Epithelial cell of esophagus (primary cell): ENCODE measurements around the gene PTPRE.

Source experiments
- DNase-seq: peaks from one replicate; pipeline ENCODE4 v3.0.0; 2010; ENCODE audit warnings: low read depth
- H3K4me3 ChIP-seq: 2 replicates; pipeline ENCODE4 v1.5.1; 2011; ENCODE audit warnings: mild to moderate bottlenecking, low read length, control low read depth
- CTCF ChIP-seq: IDR thresholded peaks from 2 replicates; pipeline ENCODE4 v1.5.1; 2011; ENCODE audit warnings: low read depth, mild to moderate bottlenecking, low read length, control low read depth, inconsistent platforms; ENCODE audit not compliant: insufficient read depth; ENCODE audit errors: missing control alignments

PTPRE gene

GRCh38 chr10:127899766-127900387 lies 7.0 kb upstream of the PTPRE start:
- no peak overlapping the region for H3K4me3 ChIP-seq
- no peak for DNase-seq
- no peak for TF ChIP-seq CTCF

- no peak overlapping the region for H3K4me3 ChIP-seq
- no peak for DNase-seq
- no peak for TF ChIP-seq CTCF
These were observed 3.1 kb upstream of the PTPRE start for GRCh38 chr10:127903789-127904188.

GRCh38 chr10:127904311-127905000 lies 2.4 kb upstream of the PTPRE start:
- H3K4me3 ChIP-seq = no peak overlapping the region
- DNase-seq = no peak
- TF ChIP-seq CTCF = no peak

DNA sequence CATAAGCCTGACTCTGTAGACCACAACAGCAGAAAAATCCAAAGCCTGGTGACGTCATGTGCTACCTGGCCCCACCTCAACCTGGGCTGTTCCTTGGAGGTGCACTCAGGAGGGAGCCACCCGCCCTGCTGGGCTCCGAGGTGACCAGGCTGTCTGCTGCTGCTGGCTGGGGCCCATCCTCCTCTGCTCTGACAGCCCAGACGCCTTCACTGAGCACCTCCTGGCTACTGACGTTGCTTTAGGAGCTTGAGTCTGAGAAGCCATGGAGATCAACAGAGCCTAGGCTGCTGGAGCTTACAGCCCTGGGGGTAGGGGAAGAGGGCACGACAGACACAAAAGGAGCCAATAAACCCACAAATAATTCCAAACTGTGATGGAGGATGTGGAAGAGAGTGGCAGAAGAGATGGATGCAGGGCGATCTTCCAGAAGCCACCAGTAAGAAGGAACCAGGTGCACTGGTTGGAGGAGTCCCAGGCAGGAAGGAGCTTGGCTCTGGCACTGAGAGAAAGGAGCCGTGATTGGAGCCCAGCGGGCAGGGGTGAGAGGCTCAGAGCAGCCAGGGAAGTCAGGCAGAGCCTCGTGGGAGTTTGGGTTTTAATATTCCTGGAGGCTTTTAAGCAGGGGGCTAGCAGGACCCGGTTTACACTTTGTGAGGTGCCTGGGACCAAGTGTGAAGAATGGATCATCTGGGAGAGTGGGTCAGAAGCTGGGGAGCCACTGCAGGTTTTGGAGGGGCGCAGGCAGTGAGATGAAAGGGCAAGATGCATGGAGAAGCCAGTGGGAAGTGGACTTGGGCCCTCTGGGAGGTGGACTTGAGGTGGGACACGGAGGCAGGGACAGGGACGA lies 1.7 kb upstream of the PTPRE start:
- no peak for TF ChIP-seq CTCF
- DNase-seq = no peak
- no peak overlapping the region for H3K4me3 ChIP-seq

- no peak overlapping the region for H3K4me3 ChIP-seq
- DNase-seq = no peak
These were observed 1.0 kb upstream of the PTPRE start for GRCh38 chr10:127905848-127906261.

More at GRCh38 chr10:127905848-127906261, 1.0 kb upstream of the PTPRE start:
- TF ChIP-seq CTCF = no peak
